Transverse colon (tissue), 4 donors: ENCODE data around the gene POC1A. TPM values are rescaled to one million over a fixed set of nuclear protein-coding genes. Genes with fewer than 3 reads are reported as not detected.

Experiments used
- DNase-seq: peaks from one replicate; pipeline ENCODE4 v3.0.0-alpha.2; 2019
- H3K27ac ChIP-seq, 4 donors: fragments of 200-600 bp; sonication (generic); 2 replicates each; pipeline ENCODE4 v1.5.1; 2016 to 2018; ENCODE audit warnings: inconsistent platforms in 4 of 4
- H3K27me3 ChIP-seq: fragments of 200-600 bp; sonication (generic); 2 replicates; pipeline ENCODE4 v1.5.1; 2017; ENCODE audit warnings: inconsistent platforms
- H3K36me3 ChIP-seq, 4 donors: fragments of 200-600 bp; sonication (generic); 2 replicates each; pipeline ENCODE4 v1.5.1; 2017 to 2019; ENCODE audit warnings: inconsistent platforms in 4 of 4
- H3K4me1 ChIP-seq, 4 donors: fragments of 200-600 bp; sonication (generic); 2 replicates each; pipeline ENCODE4 v1.5.1; 2017 to 2020; ENCODE audit warnings: inconsistent platforms in 4 of 4
- H3K4me3 ChIP-seq, 4 donors: fragments of 200-600 bp; sonication (generic); 1 replicate in 1 of 4; 2 replicates in 3 of 4; pipeline versions ENCODE4 v1.5.1 to v1.6.1; 2017 to 2019; ENCODE audit warnings: inconsistent platforms in 4 of 4
- H3K9me3 ChIP-seq, 2 donors: fragments of 200-600 bp; sonication (generic); 2 replicates each; pipeline ENCODE4 v1.5.1; 2017 to 2019; ENCODE audit warnings: inconsistent platforms in 2 of 2
- CTCF ChIP-seq, 5 experiments: fragments of 200-600 bp in 3 of 5; fragments of 450-650 bp in 2 of 5; sonication (generic) in 3 of 5; IDR thresholded peaks; 1 replicate in 2 of 5; 2 replicates in 3 of 5; pipeline ENCODE4 v1.5.1; 2016 to 2017; ENCODE audit warnings: antibody characterized with exemption in 5 of 5, inconsistent platforms in 3 of 5, mild to moderate bottlenecking in 2 of 5, moderate library complexity in 1 of 5
- EP300 ChIP-seq: sonication (generic); formaldehyde crosslinking; IDR thresholded peaks from one replicate; pipeline ENCODE4 v1.6.1; 2017; ENCODE audit warnings: antibody characterized with exemption, low read depth
- POLR2A ChIP-seq: fragments of 450-650 bp; IDR thresholded peaks from one replicate; pipeline ENCODE4 v1.6.1; 2016; ENCODE audit warnings: antibody characterized with exemption, mild to moderate bottlenecking, moderate library complexity
- POLR2AphosphoS5 ChIP-seq, 3 donors: sonication (generic); formaldehyde crosslinking; IDR thresholded peaks; one replicate each; pipeline ENCODE4 v1.6.1; 2016; ENCODE audit warnings: antibody characterized with exemption in 3 of 3
- WGBS, 2 donors: methylation state at CpG; one replicate each; pipeline ENCODE4 v1.1.5; 2018; ENCODE audit warnings: low coverage in 1 of 2; 5-methylcytosine and 5-hydroxymethylcytosine counted together
- in situ Hi-C, 4 donors: fragments of 200-750 bp; cut with MboI; loops; one replicate each; pipeline versions ENCODE4 v1.15.0 to v1.15.1; 2017; ENCODE audit warnings: low sequenced_read_pairs in 3 of 4, low pct_ligation_motif_present in 1 of 4, low pct_unique_long_range_greater_than_20kb in 1 of 4
- intact Hi-C: fragments of 100-400 bp; cut with DNase I; formaldehyde crosslinking; loops from one replicate; pipeline ENCODE4 v1.15.1; 2023; ENCODE audit warnings: low total_unique reads
- total RNA-seq, 4 donors: library from RNA; depleted of rRNA; stranded (reverse); fragments of >200 nt; gene quantifications; one replicate each; pipeline ENCODE4 v1.1.0, GENCODE V29; 2016

The POC1A gene
- total RNA-seq, 4 donors from 2014 or later: 0.80 to 3.1 (median 2.2) TPM; not detected in 1

- TF ChIP-seq EP300: no peak
- no peak for TF ChIP-seq CTCF (IDR thresholded peaks at IDR 0.05)
- no peak for TF ChIP-seq POLR2A
- no peak for TF ChIP-seq POLR2AphosphoS5 (IDR thresholded peaks at IDR 0.05)
- DNase-seq: no peak
- intact Hi-C loops (no loop called here), in situ Hi-C loops (no loop called here)
- H3K36me3 ChIP-seq: no peaks in the 10 kb centered on the region
- WGBS, 2 donors: 94 to 100% methylated on average over 1 to 5 of the region's 5 CpGs
- H3K9me3 ChIP-seq: no peaks in the 10 kb centered on the region
- H3K27me3 ChIP-seq: no peaks in the 10 kb centered on the region
- no peak overlapping the region for H3K27ac ChIP-seq
- no peak overlapping the region for H3K4me3 ChIP-seq
- peaks cover 0 to 12% (median 0%) of the 10 kb centered on the region in 4 donors for H3K4me1 ChIP-seq
Observed at GRCh38 chr3:52069135-52069534, 85.1 kb downstream of the POC1A start.

- intact Hi-C loops: no loop called here
Observed at GRCh38 chr3:52068730-52069129, 85.5 kb downstream of the POC1A start.

GRCh38 chr3:52068055-52068571 lies 86.1 kb downstream of the POC1A start:
- H3K27me3 ChIP-seq: no peaks in the 10 kb centered on the region
- 84 to 88% methylated on average over 3 to 12 of the region's 12 CpGs for WGBS, 2 donors
- H3K4me1 ChIP-seq: peaks cover 0 to 12% (median 0%) of the 10 kb centered on the region in 4 donors
- no peak for DNase-seq
- no peaks in the 10 kb centered on the region for H3K36me3 ChIP-seq
- intact Hi-C loops (no loop called here), in situ Hi-C loops (no loop called here)
- H3K9me3 ChIP-seq: no peaks in the 10 kb centered on the region
- no peak for TF ChIP-seq POLR2A
- no peak for TF ChIP-seq POLR2AphosphoS5 (IDR thresholded peaks at IDR 0.05)
- TF ChIP-seq CTCF (IDR thresholded peaks at IDR 0.05): no peak
- TF ChIP-seq EP300: no peak
- H3K27ac ChIP-seq: no peak overlapping the region
- no peak overlapping the region for H3K4me3 ChIP-seq

More at GRCh38 chr3:52068730-52069129, 85.5 kb downstream of the POC1A start:
- DNase-seq: peak; percentile 26
- Histone ChIP-seq H3K36me3 (no peaks in the 10 kb centered on the region), H3K27me3 (no peaks in the 10 kb centered on the region), H3K9me3 (no peaks in the 10 kb centered on the region), H3K27ac (no peak overlapping the region), H3K4me1 (peaks cover 0 to 12% (median 0%) of the 10 kb centered on the region in 4 donors), H3K4me3 (no peak overlapping the region)
- in situ Hi-C loops: no loop called here
- WGBS, 2 donors: 65% methylated on average over 12 of the region's 12 CpGs; no CpG with 5 or more reads in 1 of the 2 donors
- TF ChIP-seq EP300: no peak

- no peaks in the 10 kb centered on the region for H3K36me3 ChIP-seq
- TF ChIP-seq POLR2A (no peak), CTCF (IDR thresholded peaks at IDR 0.05) (no peak), POLR2AphosphoS5 (IDR thresholded peaks at IDR 0.05) (no peak), EP300 (no peak)
- H3K9me3 ChIP-seq: no peaks in the 10 kb centered on the region
- H3K27me3 ChIP-seq: no peaks in the 10 kb centered on the region
- H3K4me3 ChIP-seq: no peak overlapping the region
- no peak for DNase-seq
- 72 to 86% methylated on average over 2 to 4 of the region's 4 CpGs for whole genome bisulfite sequencing, 2 donors
- intact Hi-C loops: no loop called here
- H3K27ac ChIP-seq: no peak overlapping the region
- in situ Hi-C loops: no loop called here
- peaks cover 0 to 15% (median 0%) of the 10 kb centered on the region in 4 donors for H3K4me1 ChIP-seq
Observed at GRCh38 chr3:52067526-52067925, 86.7 kb downstream of the POC1A start.

- H3K27me3 ChIP-seq: no peaks in the 10 kb centered on the region
- WGBS, 2 donors: 97% methylated on average over 7 of the region's 8 CpGs; no CpG with 5 or more reads in 1 of the 2 donors
- H3K9me3 ChIP-seq: no peaks in the 10 kb centered on the region
- no peak for TF ChIP-seq POLR2AphosphoS5 (IDR thresholded peaks at IDR 0.05)
- no peak for TF ChIP-seq CTCF (IDR thresholded peaks at IDR 0.05)
- no peak for TF ChIP-seq POLR2A
- no peak for TF ChIP-seq EP300
- in situ Hi-C loops: no loop called here
- no peaks in the 10 kb centered on the region for H3K36me3 ChIP-seq
- intact Hi-C loops: no loop called here
- H3K27ac ChIP-seq: no peak overlapping the region
- DNase-seq: no peak
- H3K4me1 ChIP-seq: peaks cover 0 to 19% (median 0%) of the 10 kb centered on the region in 4 donors
- no peak overlapping the region for H3K4me3 ChIP-seq
Observed at GRCh38 chr3:52067046-52067445, 87.2 kb downstream of the POC1A start.
